ENCODE data around the gene ATE1.

ATE1 gene

DNA sequence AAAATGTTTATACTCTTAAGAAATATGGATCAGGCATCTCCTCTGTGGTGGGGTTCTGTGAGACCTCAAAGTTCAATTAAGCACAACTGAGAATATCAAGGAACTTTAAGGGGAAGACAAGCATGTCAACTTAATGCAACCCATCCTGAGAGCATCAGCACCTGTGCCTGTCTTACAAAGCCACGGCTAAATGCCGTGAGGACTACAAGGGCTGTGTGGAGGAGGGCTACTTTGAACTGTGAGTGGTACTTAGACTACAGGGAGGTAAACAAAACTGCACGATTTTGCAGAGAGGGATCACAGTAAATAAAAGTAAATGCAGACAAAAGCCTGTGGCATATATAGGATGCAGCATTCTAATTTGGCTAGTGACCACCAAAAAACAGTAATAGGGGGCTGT is 139.1 kb downstream of the ATE1 start:
- Histone ChIP-seq H3K4me1 (peaks cover 0 to 5% (median 0%) of the 10 kb centered on the region in 10 experiments; a peak in 1 of 20 replicates), H4K20me1 (no peaks in the 10 kb centered on the region)
- TF ChIP-seq Cebpa-rat (IDR thresholded peaks at IDR 0.05), result no peak

DNA sequence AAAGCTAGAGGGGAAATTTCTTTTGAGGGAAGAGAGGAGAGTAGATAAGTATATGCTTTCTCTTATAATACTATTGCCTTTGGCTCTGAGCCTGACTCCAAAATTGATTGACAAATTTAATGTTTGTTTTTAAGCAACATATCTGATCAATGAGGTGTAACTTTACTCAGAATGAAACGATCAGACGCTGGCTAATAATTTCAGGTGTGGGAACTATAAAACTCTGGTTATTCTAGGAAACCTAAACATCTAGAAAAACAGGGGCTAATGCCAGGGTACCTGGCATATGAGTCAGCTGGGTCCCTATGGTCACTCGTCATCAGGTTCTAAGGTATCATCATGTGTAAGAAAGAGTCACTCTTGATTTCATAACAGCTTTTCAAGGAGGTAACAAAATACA is 139.7 kb downstream of the ATE1 start:
- no peak overlapping the region for H3K9ac ChIP-seq
- no peak for TF ChIP-seq Cebpa-rat (IDR thresholded peaks at IDR 0.05)
- H3K27ac ChIP-seq, result no peak overlapping the region
- H3K36me3 ChIP-seq, result peaks cover 15 to 63% (median 35%) of the 10 kb centered on the region in 11 experiments; a peak in 21 of 22 replicates
- H3K4me3 ChIP-seq, result no peak overlapping the region
- H3K9me3 ChIP-seq (replicated peaks in 1 of 11), result peaks cover 0 to 8% (median 0%) of the 10 kb centered on the region in 11 experiments; a peak in 6 of 22 replicates
- H4K20me1 ChIP-seq, result no peaks in the 10 kb centered on the region
- H3K4me2 ChIP-seq, result no peak overlapping the region
- no peaks in the 10 kb centered on the region for H3K27me3 ChIP-seq
- peaks cover 0 to 5% (median 0%) of the 10 kb centered on the region in 10 experiments; a peak in 1 of 20 replicates for H3K4me1 ChIP-seq

More for the DNA sequence above, 139.1 kb downstream of the ATE1 start:
- Histone ChIP-seq H3K27ac (no peak overlapping the region), H3K9me3 (replicated peaks in 1 of 11) (peaks cover 0 to 8% (median 0%) of the 10 kb centered on the region in 11 experiments; a peak in 6 of 22 replicates), H3K4me3 (no peak overlapping the region), H3K36me3 (peaks cover 15 to 59% (median 35%) of the 10 kb centered on the region in 11 experiments; a peak in 21 of 22 replicates), H3K4me2 (no peak overlapping the region), H3K27me3 (no peaks in the 10 kb centered on the region), H3K9ac (no peak overlapping the region)

DNA sequence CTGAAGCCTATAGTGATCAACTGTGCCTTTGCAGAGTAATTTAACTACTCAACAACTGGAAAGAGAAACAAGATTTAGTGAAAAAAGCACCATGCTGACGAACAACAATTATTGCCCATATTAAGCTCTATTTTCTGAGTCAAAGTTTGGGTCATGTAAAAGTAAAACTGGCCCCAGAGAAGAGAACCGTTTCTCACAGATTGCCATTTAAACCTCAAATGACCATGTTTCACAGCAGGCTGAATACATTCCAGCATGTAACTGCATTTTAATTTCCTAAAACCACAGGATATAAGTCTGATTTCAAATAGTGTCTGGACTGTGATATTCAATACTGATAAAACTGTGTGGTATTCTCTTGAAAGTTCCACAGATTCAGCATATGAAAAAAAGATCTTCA is 140.7 kb downstream of the ATE1 start:
- Histone ChIP-seq H3K4me3 (no peak overlapping the region), H3K4me2 (no peak overlapping the region), H3K4me1 (no peaks in the 10 kb centered on the region), H3K9ac (no peak overlapping the region), H3K36me3 (peaks cover 15 to 62% (median 34%) of the 10 kb centered on the region in 11 experiments; a peak in 21 of 22 replicates), H3K27me3 (no peaks in the 10 kb centered on the region), H4K20me1 (no peaks in the 10 kb centered on the region), H3K9me3 (replicated peaks in 1 of 11) (peaks cover 0 to 6% (median 0%) of the 10 kb centered on the region in 11 experiments; a peak in 6 of 22 replicates), H3K27ac (no peak overlapping the region)
- TF ChIP-seq Cebpa-rat (IDR thresholded peaks at IDR 0.05), result no peak

GRCh38 chr10:121783782-121784372 is 144.0 kb downstream of the ATE1 start:
- Histone ChIP-seq H3K4me3 (no peak overlapping the region), H3K9me3 (replicated peaks in 1 of 11) (no peaks in the 10 kb centered on the region)
- TF ChIP-seq Cebpa-rat (IDR thresholded peaks at IDR 0.05), result no peak

GRCh38 chr10:121781101-121781500 is 146.7 kb downstream of the ATE1 start:
- H3K9ac ChIP-seq, result no peak overlapping the region
- no peaks in the 10 kb centered on the region for H4K20me1 ChIP-seq
- H3K36me3 ChIP-seq, result peaks cover 0 to 58% (median 24%) of the 10 kb centered on the region in 11 experiments; a peak in 17 of 22 replicates
- no peak for TF ChIP-seq Cebpa-rat (IDR thresholded peaks at IDR 0.05)
- H3K4me3 ChIP-seq, result no peak overlapping the region
- no peaks in the 10 kb centered on the region for H3K9me3 ChIP-seq (replicated peaks in 1 of 11)
- peaks cover 0 to 9% (median 0%) of the 10 kb centered on the region in 10 experiments; a peak in 4 of 20 replicates for H3K4me1 ChIP-seq
- H3K4me2 ChIP-seq, result no peak overlapping the region
- H3K27me3 ChIP-seq, result no peaks in the 10 kb centered on the region
- H3K27ac ChIP-seq, result no peak overlapping the region

More at GRCh38 chr10:121783782-121784372, 144.0 kb downstream of the ATE1 start:
- H3K9ac ChIP-seq, result no peak overlapping the region
- peaks cover 6 to 72% (median 26%) of the 10 kb centered on the region in 11 experiments; a peak in 20 of 22 replicates for H3K36me3 ChIP-seq
- H3K4me2 ChIP-seq, result no peak overlapping the region
- no peaks in the 10 kb centered on the region for H3K27me3 ChIP-seq
- peaks cover 0 to 9% (median 0%) of the 10 kb centered on the region in 10 experiments; a peak in 4 of 20 replicates for H3K4me1 ChIP-seq
- H4K20me1 ChIP-seq, result no peaks in the 10 kb centered on the region
- no peak overlapping the region for H3K27ac ChIP-seq

DNA sequence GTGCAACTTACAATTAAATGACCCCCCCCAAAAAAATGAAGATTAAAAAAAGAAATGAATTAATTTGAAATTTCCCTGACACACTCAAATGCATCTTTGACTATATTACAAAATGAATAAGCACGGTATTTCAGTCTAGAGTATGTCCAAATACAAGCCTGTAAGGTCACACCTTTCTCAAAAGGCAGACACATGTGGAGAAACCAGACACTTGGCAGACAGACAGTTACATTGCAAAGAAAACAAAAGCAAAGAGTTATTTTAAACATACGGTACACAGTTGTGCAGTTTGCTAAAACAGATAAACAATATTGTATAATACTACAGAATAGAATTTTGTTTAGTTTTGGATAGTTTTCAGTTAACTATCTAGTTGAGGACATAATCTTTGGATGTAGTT is 153.0 kb downstream of the ATE1 start:
- H3K9ac ChIP-seq, result no peak overlapping the region
- no peak overlapping the region for H3K27ac ChIP-seq
- no peaks in the 10 kb centered on the region for H3K27me3 ChIP-seq
- H3K9me3 ChIP-seq (replicated peaks in 1 of 11), result peaks cover 0 to 4% (median 1%) of the 10 kb centered on the region in 11 experiments; a peak in 8 of 22 replicates
- H3K4me1 ChIP-seq, result peaks cover 0 to 6% (median 5%) of the 10 kb centered on the region in 10 experiments; a peak in 10 of 20 replicates
- H4K20me1 ChIP-seq, result no peaks in the 10 kb centered on the region
- TF ChIP-seq Cebpa-rat (IDR thresholded peaks at IDR 0.05), result no peak
- no peak overlapping the region for H3K4me3 ChIP-seq
- no peak overlapping the region for H3K4me2 ChIP-seq
- peaks cover 0 to 25% (median 8%) of the 10 kb centered on the region in 11 experiments; a peak in 13 of 22 replicates for H3K36me3 ChIP-seq

GRCh38 chr10:121774404-121774803 is 153.4 kb downstream of the ATE1 start:
- TF ChIP-seq Cebpa-rat (IDR thresholded peaks at IDR 0.05), result no peak
- Histone ChIP-seq H4K20me1 (no peaks in the 10 kb centered on the region), H3K9me3 (replicated peaks in 1 of 11) (peaks cover 0 to 8% (median 4%) of the 10 kb centered on the region in 11 experiments; a peak in 9 of 22 replicates), H3K9ac (no peak overlapping the region), H3K4me3 (no peak overlapping the region), H3K27me3 (no peaks in the 10 kb centered on the region), H3K4me1 (peaks cover 0 to 6% (median 5%) of the 10 kb centered on the region in 10 experiments; a peak in 9 of 20 replicates), H3K4me2 (no peak overlapping the region), H3K36me3 (peaks cover 0 to 25% (median 7%) of the 10 kb centered on the region in 11 experiments; a peak in 11 of 22 replicates), H3K27ac (no peak overlapping the region)

DNA sequence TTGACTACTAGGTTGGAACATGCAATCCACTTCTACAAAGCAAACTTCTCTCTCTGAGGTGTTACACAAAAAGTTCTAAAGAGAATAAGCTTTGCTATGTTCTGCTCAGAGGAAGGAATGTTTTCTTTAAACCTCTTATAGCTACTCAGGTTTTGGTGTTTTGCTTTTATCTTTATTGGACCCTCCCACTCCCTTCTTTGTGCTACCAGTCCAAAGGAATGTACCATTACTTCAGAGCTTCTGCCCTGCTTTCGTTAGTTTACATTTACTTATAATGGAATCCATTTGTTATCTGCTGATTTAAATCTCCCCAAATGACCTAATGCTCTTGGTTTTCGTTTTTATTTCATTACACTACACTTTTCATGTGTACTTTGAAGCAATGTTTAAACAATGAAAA is 154.9 kb downstream of the ATE1 start:
- Histone ChIP-seq H3K27ac (no peak overlapping the region), H3K4me3 (no peak overlapping the region), H3K4me2 (no peak overlapping the region), H3K4me1 (peaks cover 0 to 6% (median 5%) of the 10 kb centered on the region in 10 experiments; a peak in 6 of 20 replicates), H3K9me3 (replicated peaks in 1 of 11) (peaks cover 6 to 23% (median 13%) of the 10 kb centered on the region in 11 experiments; a peak in 19 of 22 replicates), H3K9ac (no peak overlapping the region), H4K20me1 (no peaks in the 10 kb centered on the region), H3K36me3 (peaks cover 0 to 21% (median 5%) of the 10 kb centered on the region in 11 experiments; a peak in 7 of 22 replicates), H3K27me3 (no peaks in the 10 kb centered on the region)
- no peak for TF ChIP-seq Cebpa-rat (IDR thresholded peaks at IDR 0.05)

GRCh38 chr10:121772406-121772805 is 155.4 kb downstream of the ATE1 start:
- peaks cover 0 to 6% (median 5%) of the 10 kb centered on the region in 10 experiments; a peak in 6 of 20 replicates for H3K4me1 ChIP-seq
- peaks cover 0 to 25% (median 7%) of the 10 kb centered on the region in 11 experiments; a peak in 8 of 22 replicates for H3K36me3 ChIP-seq
- H3K4me3 ChIP-seq, result no peak overlapping the region
- H4K20me1 ChIP-seq, result no peaks in the 10 kb centered on the region
- peaks cover 11 to 27% (median 18%) of the 10 kb centered on the region in 11 experiments for H3K9me3 ChIP-seq (replicated peaks in 1 of 11)
- no peaks in the 10 kb centered on the region for H3K27me3 ChIP-seq
- no peak overlapping the region for H3K9ac ChIP-seq
- H3K4me2 ChIP-seq, result no peak overlapping the region
- TF ChIP-seq Cebpa-rat (IDR thresholded peaks at IDR 0.05), result no peak
- no peak overlapping the region for H3K27ac ChIP-seq
